BE2C (cell line): ENCODE results near the gene HIC1.
A peak's percentile ranks its signal among the peaks of the same experiment; 100 is the strongest.

Experiments used
- DNase-seq: peaks from one replicate; pipeline ENCODE4 v3.0.0-alpha.2; 2020
- H3K27me3 ChIP-seq: fragments of 250-450 bp; sonication (Bioruptor Pico); 2 replicates; pipeline ENCODE4 v1.5.1; 2020; ENCODE audit warnings: mild to moderate bottlenecking
- H3K36me3 ChIP-seq: fragments of 250-450 bp; sonication (Bioruptor Pico); 2 replicates; pipeline ENCODE4 v1.5.1; 2020; ENCODE audit warnings: mild to moderate bottlenecking
- H3K4me1 ChIP-seq: fragments of 250-450 bp; sonication (Bioruptor Pico); 2 replicates; pipeline ENCODE4 v1.5.1; 2020
- H3K4me3 ChIP-seq: 2 replicates; pipeline ENCODE4 v1.5.1; 2011; ENCODE audit warnings: low read depth, low read length
- H3K9me3 ChIP-seq: fragments of 250-450 bp; sonication (Bioruptor Pico); 2 replicates; pipeline ENCODE4 v1.5.1; 2020
- CTCF ChIP-seq: IDR thresholded peaks from 2 replicates; pipeline ENCODE4 v1.5.1; 2012; ENCODE audit warnings: mild to moderate bottlenecking, low read depth, low read length

The HIC1 gene

GRCh38 chr17:2057760-2058585 is 3.1 kb downstream of the HIC1 start:
- Histone ChIP-seq H3K9me3 (no peaks in the 10 kb centered on the region), H3K27me3 (peaks cover 15% of the 10 kb centered on the region), H3K36me3 (no peaks in the 10 kb centered on the region), H3K4me3 (no peak overlapping the region), H3K4me1 (no peaks in the 10 kb centered on the region)
- no peak for DNase-seq
- TF ChIP-seq CTCF, result no peak

- H3K36me3 ChIP-seq, result no peaks in the 10 kb centered on the region
- no peak for DNase-seq
- H3K27me3 ChIP-seq, result peaks cover 8% of the 10 kb centered on the region
- peak; percentile 27; the same call in 1 of the 2 replicates for TF ChIP-seq CTCF
- H3K4me3 ChIP-seq, result no peak overlapping the region
- H3K4me1 ChIP-seq, result no peaks in the 10 kb centered on the region
- H3K9me3 ChIP-seq, result no peaks in the 10 kb centered on the region
Observed at GRCh38 chr17:2058586-2059546, 4.0 kb downstream of the HIC1 start.

GRCh38 chr17:2059547-2060384 is 4.9 kb downstream of the HIC1 start:
- no peaks in the 10 kb centered on the region for H3K27me3 ChIP-seq
- no peaks in the 10 kb centered on the region for H3K4me1 ChIP-seq
- no peak for DNase-seq
- H3K9me3 ChIP-seq, result no peaks in the 10 kb centered on the region
- no peak overlapping the region for H3K4me3 ChIP-seq
- no peaks in the 10 kb centered on the region; the same call in 1 of the 2 replicates for H3K36me3 ChIP-seq
- no peak for TF ChIP-seq CTCF

GRCh38 chr17:2060385-2060658 is 5.4 kb downstream of the HIC1 start:
- no peaks in the 10 kb centered on the region for H3K27me3 ChIP-seq
- no peaks in the 10 kb centered on the region; the same call in 1 of the 2 replicates for H3K36me3 ChIP-seq
- TF ChIP-seq CTCF, result no peak
- H3K4me3 ChIP-seq, result no peak overlapping the region
- DNase-seq, result no peak
- H3K9me3 ChIP-seq, result no peaks in the 10 kb centered on the region
- no peaks in the 10 kb centered on the region for H3K4me1 ChIP-seq

GRCh38 chr17:2060681-2061440 is 6.0 kb downstream of the HIC1 start:
- TF ChIP-seq CTCF, result no peak
- Histone ChIP-seq H3K36me3 (no peaks in the 10 kb centered on the region; the same call in 1 of the 2 replicates), H3K4me1 (no peaks in the 10 kb centered on the region), H3K27me3 (no peaks in the 10 kb centered on the region), H3K9me3 (no peaks in the 10 kb centered on the region), H3K4me3 (no peak overlapping the region)
- DNase-seq, result no peak
